Mucosa of descending colon (tissue), 3 donors: ENCODE results near the gene VPS25. TPM values are rescaled to one million over a fixed set of nuclear protein-coding genes. Genes with fewer than 3 reads are reported as not detected.
"Not testable (repeated sequence)": the region's sequence is repeated elsewhere in the genome, so short reads cannot be mapped to it uniquely, and the experiment has no call there.

Source experiments
- ATAC-seq: fragments of 200-7000 bp; cut with Tn5 transposase; one replicate; pipeline ENCODE4 v1.9.1; 2020; ENCODE audit warnings: mild to moderate bottlenecking, moderate library complexity
- DNase-seq, 3 donors: peaks; one replicate each; pipeline ENCODE4 v3.0.0-alpha.2; 2020
- H3K36me3 ChIP-seq: fragments of 200-600 bp; one replicate; pipeline ENCODE4 v1.8.0; 2021; ENCODE audit warnings: low read depth, mild to moderate bottlenecking
- H3K4me1 ChIP-seq: fragments of 200-600 bp; one replicate; pipeline ENCODE4 v1.8.0; 2021; ENCODE audit warnings: low read depth, mild to moderate bottlenecking
- H3K4me3 ChIP-seq: fragments of 200-600 bp; one replicate; pipeline ENCODE4 v1.8.0; 2021; ENCODE audit warnings: mild to moderate bottlenecking
- H3K9me3 ChIP-seq: fragments of 200-600 bp; one replicate; pipeline ENCODE4 v1.8.0; 2021; ENCODE audit warnings: mild to moderate bottlenecking
- intact Hi-C, 2 donors: fragments of 100-400 bp; cut with DNase I in 1 of 2; cut with micrococcal nuclease in 1 of 2; formaldehyde crosslinking; loops; one replicate each; pipeline versions ENCODE4 v1.11.0 to v1.11.1; 2022; cut with DNase I, micrococcal nuclease
- long read RNA-seq, 2 donors: library from polyadenylated mRNA; unstranded; transcript quantifications; one replicate each; pipeline ENCODE4 v2.0.0, GENCODE V29; 2019 to 2021
- total RNA-seq, 3 donors: library from RNA; stranded (reverse); fragmentation: NEBNext Ultra II Directional in 2 of 3; extraction: Animal tissue kit (Norgen Biotek cat#: 25700) in 2 of 3; gene quantifications; one replicate each; pipeline versions ENCODE4 v1.2.1 to v1.2.4, GENCODE V29; 2021 to 2023
- TF ChIP-seq, protein P1 (sequence below): fragments of 200-600 bp; IDR thresholded peaks from one replicate; pipeline ENCODE4 v1.8.0; 2022; ENCODE audit warnings: antibody characterized with exemption, mild to moderate bottlenecking
- donor health status: DM: no; HTN: no; CAD: no; lungs with moderate emphysema.
- donor health status: DM: no; HTN: no; CAD: no.
- donor health status: DM: no; HTN: yes; CAD: no.

Gene VPS25
- total RNA-seq = 10 to 100 TPM; 45.6 to 85.6 (median 83.3) TPM
- long read RNA-seq, donor 1, transcript VPS25-201 (6 exons, 1,101 nt) = major isoform, 40 of 47 reads
- long read RNA-seq, donor 1, partial matches to known transcripts = 1 of 47 reads
- long read RNA-seq, donor 1, other reads (novel, unspliced or antisense) = 2 of 47 reads
- long read RNA-seq, donor 2, transcript VPS25-201 (6 exons, 1,101 nt) = major isoform, 76 of 81 reads
- long read RNA-seq, donor 2, partial matches to known transcripts = 1 of 81 reads
- long read RNA-seq, donor 2, other reads (novel, unspliced or antisense) = 4 of 81 reads

DNA sequence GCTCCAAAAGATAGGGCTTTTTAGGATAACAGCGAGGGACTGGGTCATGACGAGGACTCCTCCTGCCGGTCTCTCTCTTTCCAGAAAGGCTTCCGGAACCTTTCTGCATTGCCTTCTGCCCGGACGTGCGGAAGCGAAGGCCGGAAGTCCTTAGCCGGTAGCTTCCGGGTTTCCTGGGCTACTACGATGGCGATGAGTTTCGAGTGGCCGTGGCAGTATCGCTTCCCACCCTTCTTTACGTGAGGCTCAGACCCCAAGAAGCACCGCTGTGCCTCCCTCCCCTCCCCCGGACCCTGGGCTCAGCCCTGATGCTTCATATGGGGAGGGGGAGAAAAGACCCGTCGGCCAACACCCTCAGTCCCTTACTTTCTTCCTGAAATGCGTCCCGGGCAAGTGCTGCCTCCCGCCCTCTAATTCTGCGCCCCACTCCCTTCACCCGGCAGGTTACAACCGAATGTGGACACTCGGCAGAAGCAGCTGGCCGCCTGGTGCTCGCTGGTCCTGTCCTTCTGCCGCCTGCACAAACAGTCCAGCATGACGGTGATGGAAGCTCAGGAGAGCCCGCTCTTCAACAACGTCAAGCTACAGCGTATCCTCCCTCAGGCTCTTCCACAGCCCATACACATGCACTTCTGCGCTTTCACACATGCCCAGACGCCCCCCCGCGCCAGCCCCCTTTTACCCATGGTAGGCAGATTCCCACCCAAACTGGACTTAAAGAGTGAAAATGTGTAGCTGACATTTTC lies at the start of gene VPS25:
Gene VPS25, plus strand, starts transcription at position 160 of the 746 bp plus-strand sequence. Its CDS starts 27 bp downstream, at position 187.
- peaks cover 3% of the 10 kb centered on the region for H3K36me3 ChIP-seq
- H3K9me3 ChIP-seq = no peaks in the 10 kb centered on the region
- TF ChIP-seq, protein P1, sequence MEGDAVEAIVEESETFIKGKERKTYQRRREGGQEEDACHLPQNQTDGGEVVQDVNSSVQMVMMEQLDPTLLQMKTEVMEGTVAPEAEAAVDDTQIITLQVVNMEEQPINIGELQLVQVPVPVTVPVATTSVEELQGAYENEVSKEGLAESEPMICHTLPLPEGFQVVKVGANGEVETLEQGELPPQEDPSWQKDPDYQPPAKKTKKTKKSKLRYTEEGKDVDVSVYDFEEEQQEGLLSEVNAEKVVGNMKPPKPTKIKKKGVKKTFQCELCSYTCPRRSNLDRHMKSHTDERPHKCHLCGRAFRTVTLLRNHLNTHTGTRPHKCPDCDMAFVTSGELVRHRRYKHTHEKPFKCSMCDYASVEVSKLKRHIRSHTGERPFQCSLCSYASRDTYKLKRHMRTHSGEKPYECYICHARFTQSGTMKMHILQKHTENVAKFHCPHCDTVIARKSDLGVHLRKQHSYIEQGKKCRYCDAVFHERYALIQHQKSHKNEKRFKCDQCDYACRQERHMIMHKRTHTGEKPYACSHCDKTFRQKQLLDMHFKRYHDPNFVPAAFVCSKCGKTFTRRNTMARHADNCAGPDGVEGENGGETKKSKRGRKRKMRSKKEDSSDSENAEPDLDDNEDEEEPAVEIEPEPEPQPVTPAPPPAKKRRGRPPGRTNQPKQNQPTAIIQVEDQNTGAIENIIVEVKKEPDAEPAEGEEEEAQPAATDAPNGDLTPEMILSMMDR = no peak
- DNase-seq (peak; percentile 83 to 86 (median 85)), ATAC-seq (peak; percentile 98)
- H3K4me1 ChIP-seq = peaks cover 20% of the 10 kb centered on the region
- intact Hi-C loops = no loop called here
- peak within 1 kb of the TSS; percentile 76 for H3K4me3 ChIP-seq

DNA sequence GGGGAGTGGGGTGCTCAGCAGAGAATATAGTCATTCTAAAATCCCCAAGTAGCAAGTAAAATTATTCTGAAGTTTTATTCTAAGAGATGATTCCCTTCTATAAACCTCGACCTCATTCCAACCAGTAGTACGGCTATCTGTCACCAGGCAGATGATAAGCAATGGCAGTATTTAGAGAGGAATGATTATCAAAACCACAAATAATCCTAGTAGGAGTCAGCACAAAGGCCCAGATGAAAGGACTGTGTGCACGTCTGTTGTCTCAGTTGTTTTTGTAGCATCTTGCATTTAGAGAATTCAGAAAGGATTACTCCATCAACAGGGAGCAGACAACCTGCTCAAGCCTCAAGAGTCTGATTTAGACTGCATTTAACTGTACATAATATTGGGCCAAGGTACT lies 49.6 kb upstream of the VPS25 start:
- intact Hi-C loops = no loop called here
- H3K9me3 ChIP-seq = no peaks in the 10 kb centered on the region
- no peak for DNase-seq
- no peaks in the 10 kb centered on the region for H3K4me1 ChIP-seq
- ATAC-seq = no peak
- TF ChIP-seq, protein P1 = no peak
- peaks cover 8% of the 10 kb centered on the region for H3K36me3 ChIP-seq
- H3K4me3 ChIP-seq = no peak overlapping the region

DNA sequence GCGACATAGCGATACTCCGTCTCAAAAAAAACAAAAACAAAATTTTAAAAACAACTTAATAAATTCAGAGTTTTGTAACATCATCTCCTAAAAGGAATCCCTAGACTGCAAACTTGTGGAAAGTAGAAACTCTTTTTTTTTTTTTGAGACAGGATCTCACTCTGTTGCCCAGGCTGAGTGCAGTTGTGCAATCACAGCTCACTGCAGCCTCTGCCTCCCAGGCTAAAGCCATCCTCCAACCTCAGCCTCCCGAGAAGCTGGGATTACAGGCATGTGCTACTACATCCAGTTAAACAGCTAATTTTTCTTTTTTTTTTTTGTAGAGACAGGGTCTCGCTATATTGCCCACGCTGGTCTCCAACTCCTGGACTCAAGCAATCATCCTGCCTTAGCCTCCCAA lies 48.1 kb upstream of the VPS25 start:
- intact Hi-C loops = no loop called here
- ATAC-seq (no peak), DNase-seq (no peak)
- no peaks in the 10 kb centered on the region for H3K9me3 ChIP-seq
- H3K4me1 ChIP-seq = no peaks in the 10 kb centered on the region
- H3K36me3 ChIP-seq = peaks cover 4% of the 10 kb centered on the region
- H3K4me3 ChIP-seq = no peak overlapping the region
- TF ChIP-seq, protein P1 = no peak

DNA sequence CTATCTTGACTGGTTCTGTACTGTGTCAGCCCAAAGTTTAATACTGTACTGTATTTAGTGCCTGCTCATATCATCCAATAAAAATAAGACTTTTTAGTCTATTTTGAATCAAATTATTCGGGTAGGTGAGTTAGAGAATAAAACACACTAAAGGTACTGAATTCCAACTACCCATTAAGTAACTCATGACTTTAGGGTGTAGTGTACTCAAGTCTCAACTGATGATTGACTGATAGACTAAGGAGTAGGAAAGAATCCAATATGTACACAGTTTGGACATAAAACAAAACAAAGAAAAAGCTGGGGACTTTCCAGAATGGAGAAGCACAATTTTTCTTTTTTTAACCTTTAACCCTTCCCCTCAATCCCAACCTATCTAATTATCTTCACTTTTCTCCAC lies 32.5 kb upstream of the VPS25 start:
- Histone ChIP-seq H3K36me3 (no peaks in the 10 kb centered on the region), H3K4me3 (no peak overlapping the region), H3K9me3 (no peaks in the 10 kb centered on the region), H3K4me1 (peaks cover 10% of the 10 kb centered on the region)
- DNase-seq (no peak), ATAC-seq (no peak)
- intact Hi-C loops = no loop called here
- TF ChIP-seq, protein P1 = no peak

DNA sequence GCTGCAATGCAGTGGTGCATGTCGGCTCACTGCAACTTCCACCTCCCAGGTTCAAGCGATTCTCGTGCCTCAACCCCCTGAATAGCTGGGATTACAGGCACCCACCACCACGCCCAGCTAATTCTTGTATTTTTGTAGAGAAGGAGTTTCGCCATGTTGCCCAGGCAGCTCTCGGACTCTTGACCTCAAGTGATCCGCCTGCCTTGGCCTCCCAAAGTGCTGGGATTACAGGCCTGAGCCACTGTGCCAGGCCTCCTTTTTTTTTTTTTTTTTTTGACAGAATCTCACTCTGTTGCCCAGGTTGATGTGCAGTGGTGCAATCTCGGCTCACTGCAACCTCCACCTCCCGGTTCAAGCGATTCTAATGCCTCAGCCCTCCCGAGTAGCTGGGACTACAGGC lies 30.3 kb upstream of the VPS25 start:
- H3K9me3 ChIP-seq, H3K4me3 ChIP-seq, intact Hi-C loops, H3K36me3 ChIP-seq, DNase-seq, ATAC-seq: not testable (repeated sequence)
- peaks cover 10% of the 10 kb centered on the region for H3K4me1 ChIP-seq

DNA sequence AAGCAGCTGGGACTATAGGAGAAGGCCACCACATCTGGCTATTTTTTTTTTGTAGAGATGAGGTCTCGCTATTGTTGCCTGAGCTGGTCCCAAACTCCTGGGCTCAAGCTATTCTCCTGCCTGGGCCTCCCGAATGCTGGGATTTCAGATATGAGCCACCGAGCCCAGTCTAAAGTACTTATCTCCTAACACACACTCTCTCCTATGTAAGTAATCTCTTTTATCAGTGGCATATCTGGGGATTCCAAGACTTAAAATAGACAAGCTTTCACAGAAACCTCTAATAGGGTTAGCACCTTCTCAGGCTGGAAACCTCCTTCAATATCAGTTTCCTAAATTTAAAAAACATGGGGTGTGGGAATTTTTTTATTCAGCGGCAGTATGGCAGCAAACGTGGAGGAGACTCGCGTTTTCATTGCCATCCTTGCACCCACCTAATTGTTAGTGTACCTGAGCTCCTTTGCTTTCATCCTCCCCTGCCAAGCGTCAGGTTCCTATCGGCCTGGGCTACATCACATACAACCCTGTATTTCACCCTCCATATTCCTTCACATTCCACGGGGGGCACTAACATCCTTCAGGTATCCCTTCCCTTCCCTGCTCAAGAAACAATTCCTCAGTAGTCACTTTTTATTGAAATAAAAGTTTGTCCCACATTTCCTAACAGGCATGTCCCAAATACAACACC lies 29.5 kb upstream of the VPS25 start:
- intact Hi-C loops = no loop called here
- DNase-seq (no peak), ATAC-seq (no peak)
- TF ChIP-seq, protein P1 = no peak
- H3K4me1 ChIP-seq = peaks cover 10% of the 10 kb centered on the region
- peak overlapping the region; percentile 54 for H3K4me3 ChIP-seq
- no peaks in the 10 kb centered on the region for H3K36me3 ChIP-seq
- H3K9me3 ChIP-seq = no peaks in the 10 kb centered on the region
